Ovary (tissue), 9 donors: ENCODE data around the gene APEH. TPM values are rescaled to one million over a fixed set of nuclear protein-coding genes. Genes with fewer than 3 reads are reported as not detected.

Experiments used
- DNase-seq, 5 donors: peaks; one replicate each; pipeline ENCODE4 v3.0.0-alpha.2; 2019 to 2020
- H3K27ac ChIP-seq, 2 donors: fragments of 200-600 bp; one replicate each; pipeline versions ENCODE4 v1.5.1 to v1.8.0; 2019 to 2022
- H3K27me3 ChIP-seq: fragments of 200-600 bp; one replicate; pipeline ENCODE4 v1.8.0; 2022
- H3K36me3 ChIP-seq: fragments of 200-600 bp; sonication (generic); one replicate; pipeline ENCODE4 v1.5.1; 2019
- H3K4me1 ChIP-seq: one replicate; pipeline ENCODE4 v1.8.1; 2013; ENCODE audit warnings: mild to moderate bottlenecking, moderate library complexity; ENCODE audit not compliant: insufficient read depth
- H3K4me3 ChIP-seq: fragments of 200-600 bp; sonication (generic); one replicate; pipeline ENCODE4 v1.5.1; 2017
- H3K9me3 ChIP-seq, 2 donors: fragments of 200-600 bp in 1 of 2; sonication (generic) in 1 of 2; one replicate each; pipeline versions ENCODE4 v1.5.1 to v1.8.1; 2013 to 2019; ENCODE audit warnings: mild to moderate bottlenecking in 1 of 2, moderate library complexity in 1 of 2
- CTCF ChIP-seq, 3 donors: fragments of 450-650 bp in 2 of 3; fragments of 200-600 bp in 1 of 3; IDR thresholded peaks; one replicate each; pipeline versions ENCODE4 v1.5.1 to v1.8.0; 2016 to 2022; ENCODE audit warnings: antibody characterized with exemption in 3 of 3, mild to moderate bottlenecking in 1 of 3
- EP300 ChIP-seq: sonication (generic); formaldehyde crosslinking; IDR thresholded peaks from one replicate; pipeline ENCODE4 v1.6.1; 2017; ENCODE audit warnings: antibody characterized with exemption
- POLR2A ChIP-seq: fragments of 450-650 bp; IDR thresholded peaks from one replicate; pipeline ENCODE4 v1.6.1; 2017; ENCODE audit warnings: antibody characterized with exemption, mild to moderate bottlenecking, moderate library complexity
- WGBS, 3 donors: extraction: QIAGEN DNeasy Blood & Tissue Kit in 1 of 3; methylation state at CpG; one replicate each; pipeline versions ENCODE4 v1.1.5 to v1.1.7; 2013 to 2017; 5-methylcytosine and 5-hydroxymethylcytosine counted together
- intact Hi-C, 4 donors: fragments of 100-400 bp; cut with DNase I; formaldehyde crosslinking; loops; one replicate each; pipeline versions ENCODE4 v1.11.0 to v1.15.1; 2022 to 2023
- polyA plus RNA-seq, 2 donors: library from polyadenylated mRNA; stranded (reverse); fragments of 200-250 nt in 1 of 2; fragments of 350-450 nt in 1 of 2; fragmentation: Illumina TruSeq in 1 of 2; extraction: RNeasy Lipid Tissue Mini Kit (QIAGEN cat#74804) in 1 of 2; gene quantifications; one replicate each; pipeline ENCODE4 v1.2.3, GENCODE V29; 2013 to 2014
- total RNA-seq, 7 donors: library from RNA; depleted of rRNA in 2 of 7; stranded (reverse); fragments of >200 nt in 2 of 7; fragmentation: NEBNext Ultra II Directional in 3 of 7; extraction: Animal tissue kit (Norgen Biotek cat#: 25700) in 3 of 7; gene quantifications; one replicate each; pipeline versions ENCODE4 v1.1.0 to v1.2.4, GENCODE V29; 2016 to 2023
- donor health status: DM: no; HTN: no; CAD: no; lungs with moderate emphysema.
- donor health status: DM: no; HTN: no; CAD: no.
- donor health status: Bipolar disorder and iron deficiency.
- donor health status: DM: yes; HTN: yes; CAD: no.
- donor health status: DM: no; HTN: no; CAD: no.
- donor health status: DM: yes; HTN: yes; CAD: no.

APEH gene
- total and polyA plus RNA-seq, 9 donors = 33.7 to 90.9 (median 60.6) TPM

- no peaks in the 10 kb centered on the region for H3K27me3 ChIP-seq
- intact Hi-C loops = no loop called here
- H3K36me3 ChIP-seq = no peaks in the 10 kb centered on the region
- 91 to 92% (median 92%) methylated on average over 18 to 34 of the region's 34 CpGs for WGBS, 3 donors
- TF ChIP-seq CTCF (IDR thresholded peaks at IDR 0.05) (no peak), POLR2A (no peak)
- no peaks in the 10 kb centered on the region for H3K9me3 ChIP-seq
- H3K27ac ChIP-seq = no peak overlapping the region
- DNase-seq = no peak
- H3K4me3 ChIP-seq = no peak overlapping the region
- no peaks in the 10 kb centered on the region for H3K4me1 ChIP-seq
Measured at GRCh38 chr3:49662720-49663413, 11.3 kb upstream of the APEH start.

DNA sequence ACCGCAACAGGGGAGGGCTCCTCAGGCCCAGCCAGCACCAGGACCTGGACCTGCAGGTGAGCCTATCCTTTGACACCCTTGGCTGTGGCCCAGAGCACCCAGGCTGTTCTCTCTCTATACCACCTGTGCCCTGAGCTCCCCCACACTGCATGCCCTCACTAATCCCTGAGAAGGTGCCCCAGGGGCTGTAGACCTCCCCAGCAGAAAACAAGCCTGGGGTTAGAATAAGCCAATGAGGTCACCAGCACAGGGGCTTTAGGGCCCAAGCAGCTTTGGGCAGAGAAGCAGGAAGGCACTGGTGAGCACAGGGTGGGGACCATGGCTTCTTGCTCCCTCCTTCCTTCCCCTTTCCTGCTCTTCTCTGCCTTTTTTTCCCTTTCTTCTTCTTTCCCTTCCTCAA lies 10.3 kb upstream of the APEH start:
- no peak overlapping the region for H3K4me3 ChIP-seq
- intact Hi-C loops = no loop called here
- 97 to 100% (median 100%) methylated on average over 1 of the region's 1 CpG for WGBS, 3 donors

GRCh38 chr3:49664300-49664699 lies 9.9 kb upstream of the APEH start:
- Histone ChIP-seq H3K4me1 (no peaks in the 10 kb centered on the region), H3K9me3 (no peaks in the 10 kb centered on the region), H3K27me3 (no peaks in the 10 kb centered on the region), H3K27ac (no peak overlapping the region), H3K4me3 (no peak overlapping the region), H3K36me3 (no peaks in the 10 kb centered on the region)
- no peak for DNase-seq
- 84 to 91% (median 89%) methylated on average over 10 to 11 of the region's 11 CpGs for WGBS, 3 donors
- TF ChIP-seq EP300 (no peak), CTCF (IDR thresholded peaks at IDR 0.05) (no peak), POLR2A (no peak)
- intact Hi-C loops = no loop called here

More for the DNA sequence above, 10.3 kb upstream of the APEH start:
- no peaks in the 10 kb centered on the region for H3K9me3 ChIP-seq
- DNase-seq = no peak
- H3K4me1 ChIP-seq = no peaks in the 10 kb centered on the region
- H3K36me3 ChIP-seq = no peaks in the 10 kb centered on the region
- H3K27ac ChIP-seq = no peak overlapping the region
- H3K27me3 ChIP-seq = no peaks in the 10 kb centered on the region
- TF ChIP-seq CTCF (IDR thresholded peaks at IDR 0.05) = no peak
- no peak for TF ChIP-seq EP300
- TF ChIP-seq POLR2A = no peak

- no peak for TF ChIP-seq CTCF (IDR thresholded peaks at IDR 0.05)
- TF ChIP-seq POLR2A = no peak
- TF ChIP-seq EP300 = no peak
- H3K27me3 ChIP-seq = no peaks in the 10 kb centered on the region
- 74 to 77% (median 77%) methylated on average over 6 of the region's 6 CpGs for WGBS, 3 donors
Measured at GRCh38 chr3:49665822-49666519, 8.2 kb upstream of the APEH start.

More at GRCh38 chr3:49665822-49666519, 8.2 kb upstream of the APEH start:
- Histone ChIP-seq H3K36me3 (no peaks in the 10 kb centered on the region), H3K9me3 (no peaks in the 10 kb centered on the region), H3K27ac (no peak overlapping the region), H3K4me1 (no peaks in the 10 kb centered on the region), H3K4me3 (no peak overlapping the region)
- intact Hi-C loops = loop anchor here in 2 of 4 donors (5.0 kb wide), 2 partner anchors 109 to 119 kb away; no protein-coding TSS in a partner anchor
- DNase-seq = no peak
